Measurements from ENCODE around the gene OPTC. TPM values are rescaled to one million over a fixed set of nuclear protein-coding genes. Genes with fewer than 3 reads are reported as not detected.

OPTC gene
- total RNA-seq, 2 donors from 2014 or later, result 0.26 to 0.42 TPM

DNA sequence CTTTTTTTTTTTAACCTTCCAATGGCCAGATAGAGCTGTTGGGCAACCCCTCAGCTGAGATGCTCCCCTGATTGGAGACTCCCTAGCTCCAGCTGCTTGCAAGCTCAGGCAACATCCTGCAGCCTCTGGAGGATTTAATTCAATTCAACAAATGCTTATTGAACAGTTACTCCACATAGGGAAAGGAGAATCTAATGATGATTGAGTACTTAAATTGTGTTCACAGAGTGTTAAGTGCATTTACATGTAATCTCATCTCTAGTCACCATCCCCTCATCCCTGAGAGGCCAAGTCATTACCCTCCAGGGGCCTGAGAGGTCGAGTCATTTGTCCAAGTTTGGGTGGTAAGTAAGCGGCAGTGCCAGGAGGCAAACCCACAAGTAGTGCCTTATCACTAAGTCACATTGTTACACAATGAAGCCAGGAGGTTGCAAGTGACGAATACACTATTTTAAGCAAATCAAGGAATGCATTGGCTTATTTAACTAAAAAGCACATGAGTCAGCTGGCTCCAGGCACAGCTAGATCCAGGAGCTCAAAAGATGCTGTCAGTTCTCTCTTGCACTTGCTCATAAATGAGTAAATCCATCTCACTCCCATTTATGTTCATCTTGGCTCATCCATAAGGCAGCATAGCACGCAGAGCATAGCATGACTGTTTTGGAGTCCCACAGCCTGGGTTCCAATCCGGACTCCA lies 64.3 kb downstream of the OPTC start:
- TF ChIP-seq, protein P1, sequence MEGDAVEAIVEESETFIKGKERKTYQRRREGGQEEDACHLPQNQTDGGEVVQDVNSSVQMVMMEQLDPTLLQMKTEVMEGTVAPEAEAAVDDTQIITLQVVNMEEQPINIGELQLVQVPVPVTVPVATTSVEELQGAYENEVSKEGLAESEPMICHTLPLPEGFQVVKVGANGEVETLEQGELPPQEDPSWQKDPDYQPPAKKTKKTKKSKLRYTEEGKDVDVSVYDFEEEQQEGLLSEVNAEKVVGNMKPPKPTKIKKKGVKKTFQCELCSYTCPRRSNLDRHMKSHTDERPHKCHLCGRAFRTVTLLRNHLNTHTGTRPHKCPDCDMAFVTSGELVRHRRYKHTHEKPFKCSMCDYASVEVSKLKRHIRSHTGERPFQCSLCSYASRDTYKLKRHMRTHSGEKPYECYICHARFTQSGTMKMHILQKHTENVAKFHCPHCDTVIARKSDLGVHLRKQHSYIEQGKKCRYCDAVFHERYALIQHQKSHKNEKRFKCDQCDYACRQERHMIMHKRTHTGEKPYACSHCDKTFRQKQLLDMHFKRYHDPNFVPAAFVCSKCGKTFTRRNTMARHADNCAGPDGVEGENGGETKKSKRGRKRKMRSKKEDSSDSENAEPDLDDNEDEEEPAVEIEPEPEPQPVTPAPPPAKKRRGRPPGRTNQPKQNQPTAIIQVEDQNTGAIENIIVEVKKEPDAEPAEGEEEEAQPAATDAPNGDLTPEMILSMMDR (conservative IDR thresholded peaks at IDR 0.05), result no peak
- H3K36me3 ChIP-seq (ENCODE audit: control insufficient read depth, insufficient read depth, low read length), result no peaks in the 10 kb centered on the region
- no peak for DNase-seq
- no peak overlapping the region for H3K9ac ChIP-seq (ENCODE audit: extremely low read depth, low read length, poor library complexity, severe bottlenecking)
- H3K27me3 ChIP-seq (ENCODE audit: control insufficient read depth, insufficient read depth, low read length, poor library complexity, severe bottlenecking), result no peaks in the 10 kb centered on the region
- Mint-ChIP-seq H3K9me3 (no peaks in the 10 kb centered on the region), H3K27ac (no peak overlapping the region), H3K4me3 (no peak overlapping the region), H3K36me3 (ENCODE audit: low read depth) (no peaks in the 10 kb centered on the region), H3K4me1 (peaks cover 39% of the 10 kb centered on the region), H3K27me3 (ENCODE audit: insufficient read depth) (peaks cover 1% of the 10 kb centered on the region)
- H3K27ac ChIP-seq (ENCODE audit: low read depth, low read length), result no peak overlapping the region
- 81 to 84% methylated on average over 3 to 5 of the region's 5 CpGs for WGBS, 2 experiments (ENCODE audit: insufficient coverage in 1 of 2, insufficient read length in 1 of 2)
- peaks cover 7% of the 10 kb centered on the region for H3K4me1 ChIP-seq (ENCODE audit: control insufficient read depth, insufficient read depth, low read length)
- H3K9me3 ChIP-seq (ENCODE audit: control insufficient read depth, low read length), result no peaks in the 10 kb centered on the region
- H3K4me3 ChIP-seq (ENCODE audit: low read length), result no peak overlapping the region

Other genes with a start within 250 kb of the OPTC start
- gene BTG2, start 188.6 kb upstream of the OPTC start, total RNA-seq, result 10 to 100 TPM; 49.8 to 54.6 TPM
- gene FMOD, start 143.0 kb upstream of the OPTC start, total RNA-seq, result 1 to 10 TPM; 2.9 to 4.8 TPM
- 1 to 10 TPM in 1 of 2 donors, under 1 TPM in 1; 0.66 to 3.9 TPM for gene PRELP, start 18.3 kb upstream of the OPTC start, total RNA-seq
- 10 to 100 TPM; 34.9 to 60.0 TPM for gene ATP2B4, start 132.7 kb downstream of the OPTC start, total RNA-seq